ENCODE results near the gene ZNF488. TPM values are rescaled to one million over a fixed set of nuclear protein-coding genes. Genes with fewer than 3 reads are reported as not detected.

The ZNF488 gene
- total RNA-seq, 4 donors from 2014 or later, result 4.1 to 23.5 (median 16.1) TPM

GRCh38 chr10:47408606-47409005 is 24.5 kb upstream of the ZNF488 start:
- no peak for TF ChIP-seq CTCF (IDR thresholded peaks at IDR 0.05)
- TF ChIP-seq POLR2A (IDR thresholded peaks at IDR 0.05), result no peak
- no peak for DNase-seq
- Histone ChIP-seq H3K27ac (no peak overlapping the region), H3K4me3 (no peak overlapping the region), H3K27me3 (no peaks in the 10 kb centered on the region), H3K36me3 (no peaks in the 10 kb centered on the region), H3K4me1 (peaks cover 0 to 8% (median 1%) of the 10 kb centered on the region in 4 donors), H3K9me3 (no peaks in the 10 kb centered on the region)

GRCh38 chr10:47406870-47407691 is 23.0 kb upstream of the ZNF488 start:
- Histone ChIP-seq H3K4me1 (peaks cover 0 to 13% (median 1%) of the 10 kb centered on the region in 4 donors), H3K4me3 (no peak overlapping the region), H3K9me3 (no peaks in the 10 kb centered on the region), H3K27ac (peak overlapping the region in 1 of 4 donors; percentile 73), H3K36me3 (no peaks in the 10 kb centered on the region), H3K27me3 (no peaks in the 10 kb centered on the region)
- TF ChIP-seq POLR2A (IDR thresholded peaks at IDR 0.05) (no peak), CTCF (IDR thresholded peaks at IDR 0.05) (no peak)
- peak in 2 of 3 donors; percentile 76 to 84 for DNase-seq

- Histone ChIP-seq H3K27me3 (no peaks in the 10 kb centered on the region), H3K4me1 (peaks cover 0 to 13% (median 1%) of the 10 kb centered on the region in 4 donors), H3K9me3 (no peaks in the 10 kb centered on the region), H3K4me3 (no peak overlapping the region), H3K27ac (peak overlapping the region in 1 of 4 donors; percentile 73), H3K36me3 (no peaks in the 10 kb centered on the region)
- TF ChIP-seq POLR2A (IDR thresholded peaks at IDR 0.05) (no peak), CTCF (IDR thresholded peaks at IDR 0.05) (no peak)
- no peak for DNase-seq
Observed at GRCh38 chr10:47406548-47406869, 22.4 kb upstream of the ZNF488 start.

DNA sequence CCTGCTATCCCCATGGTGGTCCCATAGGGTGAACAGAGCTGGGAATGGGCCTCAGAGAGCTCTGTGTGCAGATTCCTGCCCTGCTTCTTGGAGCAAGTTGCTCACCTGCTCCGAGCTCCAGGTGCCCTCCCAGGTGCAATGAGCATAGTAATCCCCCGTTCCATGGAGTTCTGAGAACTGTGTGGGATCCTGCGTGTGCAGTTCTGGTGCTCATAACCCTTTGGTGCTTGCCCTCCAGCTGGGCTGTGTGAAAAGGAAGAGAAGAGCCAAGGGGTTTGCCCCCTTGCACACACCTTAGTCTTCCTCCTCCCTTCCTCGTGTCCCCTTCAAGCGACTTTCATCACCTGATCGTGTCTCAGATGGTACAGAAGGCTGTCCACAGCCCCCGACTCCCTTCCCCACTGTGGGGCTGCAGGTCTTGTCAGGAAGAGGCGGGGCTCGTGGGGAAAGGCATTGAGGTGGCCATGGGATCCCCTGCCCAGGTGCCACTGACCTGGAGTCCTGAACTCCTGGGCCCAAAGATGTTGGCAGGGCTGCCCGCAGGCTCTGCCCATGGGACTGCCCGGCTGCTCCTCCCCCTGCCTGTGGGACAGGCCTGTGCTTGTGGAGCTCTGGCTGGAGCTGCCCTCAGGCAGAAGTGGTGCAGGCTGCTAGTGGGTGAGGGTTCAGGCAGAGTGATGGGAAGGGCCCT is 21.9 kb upstream of the ZNF488 start:
- Histone ChIP-seq H3K27ac (peak overlapping the region in 1 of 4 donors; percentile 73), H3K27me3 (no peaks in the 10 kb centered on the region), H3K4me1 (peaks cover 0 to 13% (median 1%) of the 10 kb centered on the region in 4 donors), H3K36me3 (no peaks in the 10 kb centered on the region), H3K4me3 (no peak overlapping the region), H3K9me3 (no peaks in the 10 kb centered on the region)
- no peak for TF ChIP-seq POLR2A (IDR thresholded peaks at IDR 0.05)
- no peak for TF ChIP-seq CTCF (IDR thresholded peaks at IDR 0.05)
- DNase-seq, result no peak

GRCh38 chr10:47404937-47405336 is 20.8 kb upstream of the ZNF488 start:
- Histone ChIP-seq H3K4me1 (peaks cover 0 to 13% (median 1%) of the 10 kb centered on the region in 4 donors), H3K4me3 (no peak overlapping the region), H3K36me3 (no peaks in the 10 kb centered on the region), H3K9me3 (no peaks in the 10 kb centered on the region), H3K27me3 (no peaks in the 10 kb centered on the region), H3K27ac (no peak overlapping the region)
- TF ChIP-seq CTCF (IDR thresholded peaks at IDR 0.05) (no peak), POLR2A (IDR thresholded peaks at IDR 0.05) (no peak)
- DNase-seq, result no peak

Measured in Peyer's patch (tissue), 4 donors.